DND-41 (cell line): ENCODE data around the gene LAMB3.

Source experiments
- ATAC-seq: fragments of 200-7000 bp; cut with Tn5 transposase; 3 replicates; pipeline ENCODE4 v1.9.1; 2021; ENCODE audit warnings: low read depth; ENCODE audit not compliant: insufficient read depth
- DNase-seq: peaks from one replicate; pipeline ENCODE4 v3.0.0-alpha.2; 2020
- H2AFZ ChIP-seq: 2 replicates; pipeline ENCODE4 v1.6.0; 2012; ENCODE audit warnings: low read depth, low read length
- H3K27ac ChIP-seq: 2 replicates; pipeline ENCODE4 v1.5.1; 2012; ENCODE audit warnings: low read length, inconsistent platforms
- H3K27me3 ChIP-seq: fragments of 200-600 bp; sonication (generic); 2 replicates; pipeline ENCODE4 v1.6.0; 2012; ENCODE audit warnings: low read length, mild to moderate bottlenecking, inconsistent platforms; ENCODE audit not compliant: insufficient read depth, poor library complexity
- H3K36me3 ChIP-seq: 2 replicates; pipeline ENCODE4 v1.5.1; 2012; ENCODE audit warnings: low read length, inconsistent platforms; ENCODE audit not compliant: insufficient read depth
- H3K4me1 ChIP-seq: 2 replicates; pipeline ENCODE4 v1.5.1; 2012; ENCODE audit warnings: mild to moderate bottlenecking, low read length; ENCODE audit not compliant: insufficient read depth
- H3K4me2 ChIP-seq: 2 replicates; pipeline ENCODE4 v1.6.0; 2012; ENCODE audit warnings: mild to moderate bottlenecking, moderate library complexity, low read length, inconsistent platforms; ENCODE audit not compliant: insufficient read depth
- H3K4me3 ChIP-seq, 2 experiments: fragments of 200-600 bp in 1 of 2; shearing (Covaris generic) in 1 of 2; 2 replicates each; pipeline ENCODE4 v1.5.1; 2012 to 2016; ENCODE audit warnings: inconsistent platforms in 2 of 2, low read length in 2 of 2, mild to moderate bottlenecking in 2 of 2, low read depth in 1 of 2, moderate library complexity in 1 of 2
- H3K79me2 ChIP-seq: 2 replicates; pipeline ENCODE4 v1.6.0; 2012; ENCODE audit warnings: low read length, inconsistent platforms; ENCODE audit not compliant: insufficient read depth
- H3K9ac ChIP-seq: 2 replicates; pipeline ENCODE4 v1.6.0; 2012; ENCODE audit warnings: low read depth, mild to moderate bottlenecking, inconsistent platforms, low read length, moderate library complexity
- H3K9me3 ChIP-seq: 2 replicates; pipeline ENCODE4 v1.5.1; 2012; ENCODE audit warnings: low read length, moderate library complexity, mild to moderate bottlenecking, inconsistent platforms; ENCODE audit not compliant: insufficient read depth, severe bottlenecking
- H4K20me1 ChIP-seq: 2 replicates; pipeline ENCODE4 v1.6.0; 2012; ENCODE audit warnings: low read length; ENCODE audit not compliant: insufficient read depth
- CTCF ChIP-seq: IDR thresholded peaks from 2 replicates; pipeline ENCODE4 v1.5.1; 2012; ENCODE audit warnings: borderline replicate concordance, low read length, moderate library complexity, mild to moderate bottlenecking; ENCODE audit not compliant: poor library complexity, severe bottlenecking; ENCODE audit errors: extremely low read depth
- EZH2 ChIP-seq: IDR thresholded peaks from 3 replicates; pipeline ENCODE4 v1.6.1; 2012; ENCODE audit warnings: borderline replicate concordance, low read depth, mild to moderate bottlenecking, moderate library complexity, low read length, inconsistent platforms; ENCODE audit not compliant: severe bottlenecking

LAMB3 gene

GRCh38 chr1:209614151-209614420 is 38.1 kb downstream of the LAMB3 start:
- Histone ChIP-seq H3K4me3 (no peak overlapping the region), H2AFZ (no peak overlapping the region), H3K9ac (no peak overlapping the region), H4K20me1 (no peaks in the 10 kb centered on the region; the same call in 1 of the 2 replicates), H3K9me3 (no peaks in the 10 kb centered on the region), H3K27me3 (peaks cover 7% of the 10 kb centered on the region), H3K4me1 (no peaks in the 10 kb centered on the region), H3K36me3 (no peaks in the 10 kb centered on the region), H3K4me2 (no peak overlapping the region), H3K27ac (no peak overlapping the region), H3K79me2 (no peaks in the 10 kb centered on the region)
- TF ChIP-seq CTCF, result no peak
- TF ChIP-seq EZH2, result no peak
- ATAC-seq (no peak), DNase-seq (no peak)

- Histone ChIP-seq H3K27ac (no peak overlapping the region), H3K9ac (no peak overlapping the region), H3K4me3 (no peak overlapping the region), H3K36me3 (no peaks in the 10 kb centered on the region), H3K9me3 (no peaks in the 10 kb centered on the region), H3K79me2 (no peaks in the 10 kb centered on the region), H4K20me1 (no peaks in the 10 kb centered on the region; the same call in 1 of the 2 replicates), H3K4me2 (no peak overlapping the region), H3K4me1 (no peaks in the 10 kb centered on the region), H3K27me3 (peaks cover 10% of the 10 kb centered on the region), H2AFZ (no peak overlapping the region)
- ATAC-seq (no peak), DNase-seq (no peak)
- no peak for TF ChIP-seq CTCF
- no peak for TF ChIP-seq EZH2
Observed at GRCh38 chr1:209613400-209614150, 38.6 kb downstream of the LAMB3 start.

GRCh38 chr1:209612646-209613399 is 39.4 kb downstream of the LAMB3 start:
- Histone ChIP-seq H3K27me3 (peaks cover 10% of the 10 kb centered on the region), H4K20me1 (no peaks in the 10 kb centered on the region)

More at GRCh38 chr1:209612646-209613399, 39.4 kb downstream of the LAMB3 start:
- H2AFZ ChIP-seq, result no peak overlapping the region
- H3K9ac ChIP-seq, result no peak overlapping the region
- H3K4me2 ChIP-seq, result no peak overlapping the region
- TF ChIP-seq CTCF (no peak), EZH2 (no peak)
- no peaks in the 10 kb centered on the region for H3K36me3 ChIP-seq
- no peaks in the 10 kb centered on the region for H3K4me1 ChIP-seq
- H3K9me3 ChIP-seq, result no peaks in the 10 kb centered on the region
- H3K27ac ChIP-seq, result no peak overlapping the region
- ATAC-seq, result no peak
- no peaks in the 10 kb centered on the region for H3K79me2 ChIP-seq
- no peak for DNase-seq
- H3K4me3 ChIP-seq, result no peak overlapping the region
